ENCODE measurements around the gene RAVER1.

DNA sequence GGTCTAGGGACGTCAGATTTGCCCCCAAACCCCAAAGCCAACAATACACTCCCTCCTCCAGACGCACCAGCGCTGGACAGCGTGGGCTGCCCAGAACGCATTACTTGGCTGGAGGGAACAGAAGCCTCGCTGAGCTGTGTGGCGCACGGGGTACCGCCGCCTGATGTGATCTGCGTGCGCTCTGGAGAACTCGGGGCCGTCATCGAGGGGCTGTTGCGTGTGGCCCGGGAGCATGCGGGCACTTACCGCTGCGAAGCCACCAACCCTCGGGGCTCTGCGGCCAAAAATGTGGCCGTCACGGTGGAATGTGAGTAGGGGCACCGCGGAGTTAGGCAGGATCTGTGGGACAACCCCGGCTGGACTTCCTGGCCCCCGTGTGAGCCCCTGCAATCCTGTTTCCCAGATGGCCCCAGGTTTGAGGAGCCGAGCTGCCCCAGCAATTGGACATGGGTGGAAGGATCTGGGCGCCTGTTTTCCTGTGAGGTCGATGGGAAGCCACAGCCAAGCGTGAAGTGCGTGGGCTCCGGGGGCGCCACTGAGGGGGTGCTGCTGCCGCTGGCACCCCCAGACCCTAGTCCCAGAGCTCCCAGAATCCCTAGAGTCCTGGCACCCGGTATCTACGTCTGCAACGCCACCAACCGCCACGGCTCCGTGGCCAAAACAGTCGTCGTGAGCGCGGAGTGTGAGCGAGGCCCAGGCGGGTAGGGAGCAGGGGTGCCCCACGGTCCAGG lies 39.5 kb downstream of the RAVER1 start:
- TF ChIP-seq, protein P1, sequence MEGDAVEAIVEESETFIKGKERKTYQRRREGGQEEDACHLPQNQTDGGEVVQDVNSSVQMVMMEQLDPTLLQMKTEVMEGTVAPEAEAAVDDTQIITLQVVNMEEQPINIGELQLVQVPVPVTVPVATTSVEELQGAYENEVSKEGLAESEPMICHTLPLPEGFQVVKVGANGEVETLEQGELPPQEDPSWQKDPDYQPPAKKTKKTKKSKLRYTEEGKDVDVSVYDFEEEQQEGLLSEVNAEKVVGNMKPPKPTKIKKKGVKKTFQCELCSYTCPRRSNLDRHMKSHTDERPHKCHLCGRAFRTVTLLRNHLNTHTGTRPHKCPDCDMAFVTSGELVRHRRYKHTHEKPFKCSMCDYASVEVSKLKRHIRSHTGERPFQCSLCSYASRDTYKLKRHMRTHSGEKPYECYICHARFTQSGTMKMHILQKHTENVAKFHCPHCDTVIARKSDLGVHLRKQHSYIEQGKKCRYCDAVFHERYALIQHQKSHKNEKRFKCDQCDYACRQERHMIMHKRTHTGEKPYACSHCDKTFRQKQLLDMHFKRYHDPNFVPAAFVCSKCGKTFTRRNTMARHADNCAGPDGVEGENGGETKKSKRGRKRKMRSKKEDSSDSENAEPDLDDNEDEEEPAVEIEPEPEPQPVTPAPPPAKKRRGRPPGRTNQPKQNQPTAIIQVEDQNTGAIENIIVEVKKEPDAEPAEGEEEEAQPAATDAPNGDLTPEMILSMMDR (conservative IDR thresholded peaks at IDR 0.05 in 1 of 2, IDR thresholded peaks at IDR 0.05 in 1 of 2; ENCODE audit: low read depth in 1 of 2, low read length in 2 of 2) = no peak
- TF ChIP-seq EZH2 (IDR thresholded peaks at IDR 0.05; ENCODE audit: low read length, missing control alignments) = no peak
